ENCODE measurements around the gene NXPH3. TPM values are rescaled to one million over a fixed set of nuclear protein-coding genes. Genes with fewer than 3 reads are reported as not detected.

NXPH3 gene
- total and polyA plus RNA-seq, 10 of the 15 experiments (the other 5 are each of a cell fraction or from before 2014, with no cell fraction given): 0.08 to 0.35 (median 0.12) TPM; not detected in 2

DNA sequence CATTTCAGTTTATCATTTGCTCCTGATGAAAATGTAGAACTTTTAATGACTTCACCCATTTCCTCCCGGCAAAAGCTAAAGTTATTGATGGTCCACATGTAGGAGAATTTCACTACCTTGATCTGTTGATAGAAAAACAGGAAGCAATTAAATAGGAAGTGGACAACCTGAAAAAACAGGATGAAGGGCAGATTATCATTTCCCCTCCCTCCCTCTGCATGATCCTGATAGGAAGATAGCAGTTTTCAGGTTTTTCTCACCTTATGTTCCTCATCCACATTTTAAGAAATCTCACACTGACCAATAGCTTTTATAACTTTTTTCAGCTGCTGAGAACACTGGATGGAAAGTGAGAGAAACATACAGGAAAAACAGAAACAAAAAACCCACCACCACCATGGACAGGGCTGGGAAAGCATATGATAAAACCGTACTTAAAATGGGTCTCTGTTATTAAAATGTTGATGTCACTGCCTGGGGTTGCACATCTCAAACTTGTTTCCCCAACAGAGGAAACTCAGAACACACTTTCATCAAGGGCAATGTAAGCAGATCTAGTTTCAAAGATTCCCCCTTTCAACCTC is 46.4 kb downstream of the NXPH3 start (continued):
- TF ChIP-seq NFIC (IDR thresholded peaks at IDR 0.05; ENCODE audit: low read depth, low read length) (no peak), GABPA (IDR thresholded peaks at IDR 0.05; ENCODE audit: low read depth) (no peak), TAF1 (IDR thresholded peaks at IDR 0.05; ENCODE audit: borderline replicate concordance, low read depth, low read length) (no peak)

DNA sequence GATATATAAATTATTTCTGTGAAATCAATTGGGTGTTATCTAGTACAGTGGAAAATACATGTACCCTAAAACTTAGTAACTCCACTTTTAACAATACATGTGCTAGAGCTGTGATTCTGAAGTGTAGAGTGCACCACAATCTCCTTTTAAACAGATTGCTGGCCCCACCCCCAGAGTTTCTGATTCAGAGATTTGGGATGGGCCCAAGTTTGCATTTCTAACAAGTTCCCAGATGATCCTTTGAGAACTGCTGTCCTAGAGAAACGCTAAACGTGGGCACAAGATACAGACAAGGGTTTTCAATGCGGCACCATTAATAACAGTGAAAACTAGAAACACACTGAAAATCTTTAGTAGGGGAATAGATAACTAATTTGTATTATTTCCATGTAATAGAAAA is 49.2 kb downstream of the NXPH3 start:
- ChIA-PET SMC1A (ENCODE audit: uncharacterized antibody, unreplicated experiment) (interaction anchor here (0.6 kb wide), 1 partner anchor 1003 kb away, joined by 3 read pairs; no protein-coding TSS in a partner anchor), POLR2A (no interaction called here), RAD21 (ENCODE audit: unreplicated experiment) (interaction anchor here (0.7 kb wide), 1 partner anchor 9 kb away, joined by 4 read pairs; no protein-coding TSS in a partner anchor), CTCF (interaction anchor here (0.7 to 1.0 kb wide), 4 partner anchors 17 to 68 kb away, joined by 3 to 4 read pairs (median 3); no protein-coding TSS in a partner anchor)
- in situ Hi-C loops (cut with MboI) (no loop called here), intact Hi-C loops (cut with micrococcal nuclease; ENCODE audit: unreplicated experiment) (no loop called here)
- Histone ChIP-seq H3K79me2 (ENCODE audit: control insufficient read depth, insufficient read depth, low read length) (peaks cover 7% of the 10 kb centered on the region), H3K4me1 (ENCODE audit: control insufficient read depth, insufficient read depth, low read length) (no peaks in the 10 kb centered on the region), H3K9ac (ENCODE audit: control insufficient read depth, insufficient read depth, low read length) (no peak overlapping the region), H3K9me3 (replicated peaks; ENCODE audit: control insufficient read depth, insufficient read depth, low read length) (no peaks in the 10 kb centered on the region), H2AFZ (ENCODE audit: control insufficient read depth, low read depth, low read length) (no peak overlapping the region), H3K27me3 (replicated peaks in 1 of 2; ENCODE audit: control insufficient read depth in 2 of 2, insufficient read depth in 2 of 2, low read length in 1 of 2) (no peaks in the 10 kb centered on the region), H3K36me3 (ENCODE audit: control insufficient read depth in 2 of 2, insufficient read depth in 2 of 2, low read length in 1 of 2) (peaks cover 4 to 7% of the 10 kb centered on the region in 2 experiments; a peak in 2 of 4 replicates), H3K4me2 (ENCODE audit: control insufficient read depth, insufficient read depth) (no peak overlapping the region), H4K20me1 (ENCODE audit: control insufficient read depth, insufficient read depth) (no peaks in the 10 kb centered on the region; the same call in 1 of the 2 replicates), H3K27ac (ENCODE audit: control insufficient read depth, insufficient read depth) (no peak overlapping the region), H3K4me3 (no peak overlapping the region)
- no peak for DNase-seq (ENCODE audit: low read depth, low spot score)
- BruUV-seq (replicated peaks): no TSS peak
- 100% methylated on average over 3 of the region's 3 CpGs for WGBS (ENCODE audit: insufficient coverage, insufficient replicate concordance, low lambda C conversion rate, missing lambda C conversion rate)
- ATAC-seq: no peak
- FAIRE-seq: no peak
- TF ChIP-seq TCF7 (IDR thresholded peaks at IDR 0.05; ENCODE audit: borderline replicate concordance) (no peak), STAT1 (conservative IDR thresholded peaks at IDR 0.05) (no peak), MEF2B (IDR thresholded peaks at IDR 0.05; ENCODE audit: partially characterized antibody, poor library complexity, severe bottlenecking) (no peak), MTA2 (IDR thresholded peaks at IDR 0.05; ENCODE audit: low read depth) (no peak), ZNF622 (IDR thresholded peaks at IDR 0.05) (no peak), LARP7 (IDR thresholded peaks at IDR 0.05) (no peak), NFIC (IDR thresholded peaks at IDR 0.05; ENCODE audit: low read depth, low read length) (no peak), TCF12 (IDR thresholded peaks at IDR 0.05; ENCODE audit: low read depth, low read length) (no peak), MTA3 (IDR thresholded peaks at IDR 0.05; ENCODE audit: borderline replicate concordance, low read length) (no peak), POLR2AphosphoS5 (IDR thresholded peaks at IDR 0.05; ENCODE audit: low read length) (no peak), ZNF274 (IDR thresholded peaks at IDR 0.05; ENCODE audit: insufficient read depth, insufficient read length) (no peak), JUNB (IDR thresholded peaks at IDR 0.05) (no peak), ASH2L (IDR thresholded peaks at IDR 0.05; ENCODE audit: borderline replicate concordance, low read depth) (no peak), YBX1 (IDR thresholded peaks at IDR 0.05) (no peak)
- TF ChIP-seq, protein P1, sequence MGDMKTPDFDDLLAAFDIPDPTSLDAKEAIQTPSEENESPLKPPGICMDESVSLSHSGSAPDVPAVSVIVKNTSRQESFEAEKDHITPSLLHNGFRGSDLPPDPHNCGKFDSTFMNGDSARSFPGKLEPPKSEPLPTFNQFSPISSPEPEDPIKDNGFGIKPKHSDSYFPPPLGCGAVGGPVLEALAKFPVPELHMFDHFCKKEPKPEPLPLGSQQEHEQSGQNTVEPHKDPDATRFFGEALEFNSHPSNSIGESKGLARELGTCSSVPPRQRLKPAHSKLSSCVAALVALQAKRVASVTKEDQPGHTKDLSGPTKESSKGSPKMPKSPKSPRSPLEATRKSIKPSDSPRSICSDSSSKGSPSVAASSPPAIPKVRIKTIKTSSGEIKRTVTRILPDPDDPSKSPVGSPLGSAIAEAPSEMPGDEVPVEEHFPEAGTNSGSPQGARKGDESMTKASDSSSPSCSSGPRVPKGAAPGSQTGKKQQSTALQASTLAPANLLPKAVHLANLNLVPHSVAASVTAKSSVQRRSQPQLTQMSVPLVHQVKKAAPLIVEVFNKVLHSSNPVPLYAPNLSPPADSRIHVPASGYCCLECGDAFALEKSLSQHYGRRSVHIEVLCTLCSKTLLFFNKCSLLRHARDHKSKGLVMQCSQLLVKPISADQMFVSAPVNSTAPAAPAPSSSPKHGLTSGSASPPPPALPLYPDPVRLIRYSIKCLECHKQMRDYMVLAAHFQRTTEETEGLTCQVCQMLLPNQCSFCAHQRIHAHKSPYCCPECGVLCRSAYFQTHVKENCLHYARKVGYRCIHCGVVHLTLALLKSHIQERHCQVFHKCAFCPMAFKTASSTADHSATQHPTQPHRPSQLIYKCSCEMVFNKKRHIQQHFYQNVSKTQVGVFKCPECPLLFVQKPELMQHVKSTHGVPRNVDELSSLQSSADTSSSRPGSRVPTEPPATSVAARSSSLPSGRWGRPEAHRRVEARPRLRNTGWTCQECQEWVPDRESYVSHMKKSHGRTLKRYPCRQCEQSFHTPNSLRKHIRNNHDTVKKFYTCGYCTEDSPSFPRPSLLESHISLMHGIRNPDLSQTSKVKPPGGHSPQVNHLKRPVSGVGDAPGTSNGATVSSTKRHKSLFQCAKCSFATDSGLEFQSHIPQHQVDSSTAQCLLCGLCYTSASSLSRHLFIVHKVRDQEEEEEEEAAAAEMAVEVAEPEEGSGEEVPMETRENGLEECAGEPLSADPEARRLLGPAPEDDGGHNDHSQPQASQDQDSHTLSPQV (IDR thresholded peaks at IDR 0.05): no peak
- TF ChIP-seq, protein P2, sequence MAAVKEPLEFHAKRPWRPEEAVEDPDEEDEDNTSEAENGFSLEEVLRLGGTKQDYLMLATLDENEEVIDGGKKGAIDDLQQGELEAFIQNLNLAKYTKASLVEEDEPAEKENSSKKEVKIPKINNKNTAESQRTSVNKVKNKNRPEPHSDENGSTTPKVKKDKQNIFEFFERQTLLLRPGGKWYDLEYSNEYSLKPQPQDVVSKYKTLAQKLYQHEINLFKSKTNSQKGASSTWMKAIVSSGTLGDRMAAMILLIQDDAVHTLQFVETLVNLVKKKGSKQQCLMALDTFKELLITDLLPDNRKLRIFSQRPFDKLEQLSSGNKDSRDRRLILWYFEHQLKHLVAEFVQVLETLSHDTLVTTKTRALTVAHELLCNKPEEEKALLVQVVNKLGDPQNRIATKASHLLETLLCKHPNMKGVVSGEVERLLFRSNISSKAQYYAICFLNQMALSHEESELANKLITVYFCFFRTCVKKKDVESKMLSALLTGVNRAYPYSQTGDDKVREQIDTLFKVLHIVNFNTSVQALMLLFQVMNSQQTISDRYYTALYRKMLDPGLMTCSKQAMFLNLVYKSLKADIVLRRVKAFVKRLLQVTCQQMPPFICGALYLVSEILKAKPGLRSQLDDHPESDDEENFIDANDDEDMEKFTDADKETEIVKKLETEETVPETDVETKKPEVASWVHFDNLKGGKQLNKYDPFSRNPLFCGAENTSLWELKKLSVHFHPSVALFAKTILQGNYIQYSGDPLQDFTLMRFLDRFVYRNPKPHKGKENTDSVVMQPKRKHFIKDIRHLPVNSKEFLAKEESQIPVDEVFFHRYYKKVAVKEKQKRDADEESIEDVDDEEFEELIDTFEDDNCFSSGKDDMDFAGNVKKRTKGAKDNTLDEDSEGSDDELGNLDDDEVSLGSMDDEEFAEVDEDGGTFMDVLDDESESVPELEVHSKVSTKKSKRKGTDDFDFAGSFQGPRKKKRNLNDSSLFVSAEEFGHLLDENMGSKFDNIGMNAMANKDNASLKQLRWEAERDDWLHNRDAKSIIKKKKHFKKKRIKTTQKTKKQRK (IDR thresholded peaks at IDR 0.05; ENCODE audit: low read depth, low read length): no peak

Measured in GM12878 (cell line).